Transverse colon (tissue), 4 donors: Measurements from ENCODE around the gene VPS35L. TPM values are rescaled to one million over a fixed set of nuclear protein-coding genes. Genes with fewer than 3 reads are reported as not detected.
"Not testable (repeated sequence)": the region's sequence is repeated elsewhere in the genome, so short reads cannot be mapped to it uniquely, and the experiment has no call there.

Source experiments
- DNase-seq: peaks from one replicate; pipeline ENCODE4 v3.0.0-alpha.2; 2019
- H3K27ac ChIP-seq, 4 donors: fragments of 200-600 bp; sonication (generic); 2 replicates each; pipeline ENCODE4 v1.5.1; 2016 to 2018; ENCODE audit warnings: inconsistent platforms in 4 of 4
- H3K27me3 ChIP-seq: fragments of 200-600 bp; sonication (generic); 2 replicates; pipeline ENCODE4 v1.5.1; 2017; ENCODE audit warnings: inconsistent platforms
- H3K36me3 ChIP-seq, 4 donors: fragments of 200-600 bp; sonication (generic); 2 replicates each; pipeline ENCODE4 v1.5.1; 2017 to 2019; ENCODE audit warnings: inconsistent platforms in 4 of 4
- H3K4me1 ChIP-seq, 4 donors: fragments of 200-600 bp; sonication (generic); 2 replicates each; pipeline ENCODE4 v1.5.1; 2017 to 2020; ENCODE audit warnings: inconsistent platforms in 4 of 4
- H3K4me3 ChIP-seq, 4 donors: fragments of 200-600 bp; sonication (generic); 1 replicate in 1 of 4; 2 replicates in 3 of 4; pipeline versions ENCODE4 v1.5.1 to v1.6.1; 2017 to 2019; ENCODE audit warnings: inconsistent platforms in 4 of 4
- H3K9me3 ChIP-seq, 2 donors: fragments of 200-600 bp; sonication (generic); 2 replicates each; pipeline ENCODE4 v1.5.1; 2017 to 2019; ENCODE audit warnings: inconsistent platforms in 2 of 2
- CTCF ChIP-seq, 5 experiments: fragments of 200-600 bp in 3 of 5; fragments of 450-650 bp in 2 of 5; sonication (generic) in 3 of 5; IDR thresholded peaks; 1 replicate in 2 of 5; 2 replicates in 3 of 5; pipeline ENCODE4 v1.5.1; 2016 to 2017; ENCODE audit warnings: antibody characterized with exemption in 5 of 5, inconsistent platforms in 3 of 5, mild to moderate bottlenecking in 2 of 5, moderate library complexity in 1 of 5
- EP300 ChIP-seq: sonication (generic); formaldehyde crosslinking; IDR thresholded peaks from one replicate; pipeline ENCODE4 v1.6.1; 2017; ENCODE audit warnings: antibody characterized with exemption, low read depth
- POLR2A ChIP-seq: fragments of 450-650 bp; IDR thresholded peaks from one replicate; pipeline ENCODE4 v1.6.1; 2016; ENCODE audit warnings: antibody characterized with exemption, mild to moderate bottlenecking, moderate library complexity
- POLR2AphosphoS5 ChIP-seq, 3 donors: sonication (generic); formaldehyde crosslinking; IDR thresholded peaks; one replicate each; pipeline ENCODE4 v1.6.1; 2016; ENCODE audit warnings: antibody characterized with exemption in 3 of 3
- WGBS, 2 donors: methylation state at CpG; one replicate each; pipeline ENCODE4 v1.1.5; 2018; ENCODE audit warnings: low coverage in 1 of 2; 5-methylcytosine and 5-hydroxymethylcytosine counted together
- in situ Hi-C, 4 donors: fragments of 200-750 bp; cut with MboI; loops; one replicate each; pipeline versions ENCODE4 v1.15.0 to v1.15.1; 2017; ENCODE audit warnings: low sequenced_read_pairs in 3 of 4, low pct_ligation_motif_present in 1 of 4, low pct_unique_long_range_greater_than_20kb in 1 of 4
- intact Hi-C: fragments of 100-400 bp; cut with DNase I; formaldehyde crosslinking; loops from one replicate; pipeline ENCODE4 v1.15.1; 2023; ENCODE audit warnings: low total_unique reads
- total RNA-seq, 4 donors: library from RNA; depleted of rRNA; stranded (reverse); fragments of >200 nt; gene quantifications; one replicate each; pipeline ENCODE4 v1.1.0, GENCODE V29; 2016

Gene VPS35L
- total RNA-seq, 4 donors from 2014 or later = 40.0 to 89.8 (median 51.5) TPM

- in situ Hi-C loops (no loop called here), intact Hi-C loops (no loop called here)
- no peaks in the 10 kb centered on the region for H3K9me3 ChIP-seq
- H3K36me3 ChIP-seq = peaks cover 0 to 27% (median 2%) of the 10 kb centered on the region in 4 donors
- H3K4me3 ChIP-seq = no peak overlapping the region
- WGBS, 2 donors = 88 to 93% methylated on average over 1 of the region's 1 CpG
- H3K27ac ChIP-seq = no peak overlapping the region
- TF ChIP-seq EP300 = no peak
- H3K27me3 ChIP-seq = no peaks in the 10 kb centered on the region
- no peaks in the 10 kb centered on the region for H3K4me1 ChIP-seq
- DNase-seq = no peak
Observed at GRCh38 chr16:19532601-19533000, 22.9 kb upstream of the VPS35L start.

- no peak for DNase-seq
- Histone ChIP-seq H3K36me3 (peaks cover 0 to 48% (median 11%) of the 10 kb centered on the region in 4 donors), H3K9me3 (no peaks in the 10 kb centered on the region), H3K4me1 (peaks cover 0 to 6% (median 3%) of the 10 kb centered on the region in 4 donors), H3K4me3 (no peak overlapping the region), H3K27ac (no peak overlapping the region), H3K27me3 (no peaks in the 10 kb centered on the region)
- intact Hi-C loops (no loop called here), in situ Hi-C loops (no loop called here)
- TF ChIP-seq CTCF (IDR thresholded peaks at IDR 0.05) (no peak), POLR2A (no peak), EP300 (no peak), POLR2AphosphoS5 (IDR thresholded peaks at IDR 0.05) (no peak)
- WGBS, 2 donors = 92 to 94% methylated on average over 6 of the region's 6 CpGs
Observed at GRCh38 chr16:19540241-19540970, 15.1 kb upstream of the VPS35L start.

GRCh38 chr16:19542138-19542821 is 13.2 kb upstream of the VPS35L start:
- intact Hi-C loops (no loop called here), in situ Hi-C loops (no loop called here)
- 62 to 65% methylated on average over 2 to 3 of the region's 3 CpGs for WGBS, 2 donors
- peaks cover 0 to 49% (median 18%) of the 10 kb centered on the region in 4 donors for H3K36me3 ChIP-seq
- H3K9me3 ChIP-seq = no peaks in the 10 kb centered on the region
- peaks cover 0 to 6% (median 3%) of the 10 kb centered on the region in 4 donors for H3K4me1 ChIP-seq
- no peak for DNase-seq
- TF ChIP-seq POLR2AphosphoS5 (IDR thresholded peaks at IDR 0.05) (no peak), CTCF (IDR thresholded peaks at IDR 0.05) (no peak), EP300 (no peak), POLR2A (no peak)
- no peaks in the 10 kb centered on the region for H3K27me3 ChIP-seq
- no peak overlapping the region for H3K4me3 ChIP-seq
- no peak overlapping the region for H3K27ac ChIP-seq

- H3K36me3 ChIP-seq = peaks cover 0 to 51% (median 18%) of the 10 kb centered on the region in 4 donors
- H3K4me3 ChIP-seq, H3K27me3 ChIP-seq, H3K27ac ChIP-seq, DNase-seq, intact Hi-C loops, H3K9me3 ChIP-seq, in situ Hi-C loops, H3K4me1 ChIP-seq: not testable (repeated sequence)
- 86 to 100% methylated on average over 6 to 10 of the region's 10 CpGs for WGBS, 2 donors
Observed at GRCh38 chr16:19543278-19543996, 12.1 kb upstream of the VPS35L start.

- Histone ChIP-seq H3K27ac (no peak overlapping the region), H3K36me3 (peaks cover 0 to 42% (median 17%) of the 10 kb centered on the region in 4 donors), H3K4me1 (no peaks in the 10 kb centered on the region), H3K4me3 (no peak overlapping the region), H3K9me3 (no peaks in the 10 kb centered on the region), H3K27me3 (no peaks in the 10 kb centered on the region)
- TF ChIP-seq EP300 = no peak
- TF ChIP-seq CTCF (IDR thresholded peaks at IDR 0.05) = no peak
- no peak for TF ChIP-seq POLR2A
- no peak for TF ChIP-seq POLR2AphosphoS5 (IDR thresholded peaks at IDR 0.05)
- WGBS, 2 donors = 87 to 97% methylated on average over 3 of the region's 3 CpGs
- intact Hi-C loops = no loop called here
- in situ Hi-C loops = no loop called here
- no peak for DNase-seq
Observed at GRCh38 chr16:19548144-19548543, 7.4 kb upstream of the VPS35L start.
